ENCODE data around the gene EFCAB8.
"Not testable (repeated sequence)": the region's sequence is repeated elsewhere in the genome, so short reads cannot be mapped to it uniquely, and the experiment has no call there.

EFCAB8 gene

GRCh38 chr20:32888636-32889035, 29.9 kb downstream of the EFCAB8 start:
- DNase-seq, result no peak

- no peak for DNase-seq
Measured at GRCh38 chr20:32889281-32889680, 30.6 kb downstream of the EFCAB8 start.

GRCh38 chr20:32891491-32891890, 32.8 kb downstream of the EFCAB8 start:
- DNase-seq, result no peak

- DNase-seq, result no peak
Measured at GRCh38 chr20:32891926-32892660, 33.4 kb downstream of the EFCAB8 start.

- peak in 1 of 2 experiments; percentile 67 for DNase-seq
Measured at GRCh38 chr20:32893263-32894025, 34.7 kb downstream of the EFCAB8 start.

GRCh38 chr20:32894026-32894483, 35.3 kb downstream of the EFCAB8 start:
- peak; percentile 46 to 82 for DNase-seq

GRCh38 chr20:32894711-32895355, 36.1 kb downstream of the EFCAB8 start:
- no peak for DNase-seq

GRCh38 chr20:32896521-32897280, 38.0 kb downstream of the EFCAB8 start:
- DNase-seq, result peak in 1 of 2 experiments; percentile 25

- peak; percentile 79 to 88 for DNase-seq
Measured at GRCh38 chr20:32898729-32899128, 40.0 kb downstream of the EFCAB8 start.

- DNase-seq, result peak; percentile 31 to 58
Measured at GRCh38 chr20:32902456-32903420, 44.0 kb downstream of the EFCAB8 start.

GRCh38 chr20:32903666-32904175, 45.0 kb downstream of the EFCAB8 start:
- DNase-seq, result no peak

GRCh38 chr20:32904678-32905077, 46.0 kb downstream of the EFCAB8 start:
- not testable (repeated sequence) for DNase-seq

GRCh38 chr20:32906200-32906599, 47.5 kb downstream of the EFCAB8 start:
- no peak for DNase-seq

GRCh38 chr20:32906871-32907495, 48.3 kb downstream of the EFCAB8 start:
- DNase-seq, result no peak

- no peak for DNase-seq
Measured at GRCh38 chr20:32907886-32908285, 49.2 kb downstream of the EFCAB8 start.

GRCh38 chr20:32908334-32909292, 49.9 kb downstream of the EFCAB8 start:
- DNase-seq, result no peak

GRCh38 chr20:32909451-32909850, 50.7 kb downstream of the EFCAB8 start:
- DNase-seq, result no peak

- no peak for DNase-seq
Measured at GRCh38 chr20:32909896-32910571, 51.3 kb downstream of the EFCAB8 start.

- DNase-seq, result no peak
Measured at GRCh38 chr20:32911355-32911754, 52.6 kb downstream of the EFCAB8 start.
